DOHH2 (cell line): ENCODE measurements around the gene RGS7BP.

Source experiments
- H3F3A ChIP-seq: fragments of 200-600 bp; sonication (generic), shearing (Covaris generic); 2 replicates; pipeline ENCODE4 v1.6.0; 2016; ENCODE audit warnings: antibody characterized with exemption, mild to moderate bottlenecking; ENCODE audit not compliant: control insufficient read depth, insufficient read depth
- H3K27ac ChIP-seq: fragments of 200-600 bp; sonication (generic); 2 replicates; pipeline ENCODE4 v1.5.1; 2014; ENCODE audit warnings: low read depth, mild to moderate bottlenecking, low read length, moderate library complexity
- H3K27me3 ChIP-seq: fragments of 200-600 bp; sonication (generic); 2 replicates; pipeline ENCODE4 v1.6.1; 2014; ENCODE audit warnings: mild to moderate bottlenecking, low read length, mixed read lengths; ENCODE audit not compliant: control insufficient read depth
- H3K36me3 ChIP-seq: fragments of 200-600 bp; sonication (generic); 2 replicates; pipeline ENCODE4 v1.6.1; 2014; ENCODE audit warnings: mild to moderate bottlenecking, low read length, moderate library complexity, mixed read lengths; ENCODE audit not compliant: control insufficient read depth
- H3K4me1 ChIP-seq: fragments of 200-600 bp; sonication (generic); 2 replicates; pipeline ENCODE4 v1.6.1; 2014; ENCODE audit warnings: mild to moderate bottlenecking, low read length, mixed read lengths; ENCODE audit not compliant: control insufficient read depth
- H3K4me2 ChIP-seq: fragments of 200-600 bp; sonication (generic); 2 replicates; pipeline ENCODE4 v1.6.0; 2014; ENCODE audit warnings: mild to moderate bottlenecking, low read length, moderate library complexity
- H3K4me3 ChIP-seq: fragments of 200-600 bp; sonication (generic); 2 replicates; pipeline ENCODE4 v1.5.1; 2014; ENCODE audit warnings: mild to moderate bottlenecking, low read length, mixed read lengths
- H3K79me2 ChIP-seq: fragments of 200-600 bp; sonication (generic); 2 replicates; pipeline ENCODE4 v1.6.1; 2014; ENCODE audit warnings: mild to moderate bottlenecking, low read length, mixed read lengths; ENCODE audit not compliant: control insufficient read depth
- H3K9me2 ChIP-seq: fragments of 200-600 bp; sonication (generic); replicated peaks from 2 replicates; pipeline ENCODE4 v1.6.1; 2014; ENCODE audit warnings: mild to moderate bottlenecking, low read length, mixed read lengths; ENCODE audit not compliant: control insufficient read depth
- H3K9me3 ChIP-seq: fragments of 200-600 bp; sonication (generic); 2 replicates; pipeline ENCODE4 v1.6.1; 2014; ENCODE audit warnings: antibody characterized with exemption, low read length, mixed read lengths; ENCODE audit not compliant: control insufficient read depth, insufficient read depth
- H4K20me1 ChIP-seq: fragments of 200-600 bp; sonication (generic); 2 replicates; pipeline ENCODE4 v1.6.0; 2014; ENCODE audit warnings: low read depth, mild to moderate bottlenecking, antibody characterized with exemption, low read length, moderate library complexity; ENCODE audit not compliant: control insufficient read depth, insufficient read depth
- CTCF ChIP-seq: fragments of 200-600 bp; sonication (generic); IDR thresholded peaks from one replicate; pipeline ENCODE4 v1.5.1; 2014; ENCODE audit warnings: antibody characterized with exemption, mild to moderate bottlenecking, low read depth, low read length; ENCODE audit not compliant: poor library complexity, severe bottlenecking
- EZH2phosphoT487 ChIP-seq: fragments of 200-600 bp; sonication (generic); IDR thresholded peaks from 2 replicates; pipeline ENCODE4 v1.6.1; 2017; ENCODE audit warnings: borderline replicate concordance, mild to moderate bottlenecking, antibody characterized with exemption, low read length, moderate library complexity, mixed read lengths

Gene RGS7BP

GRCh38 chr5:64497386-64497785 is 8.4 kb upstream of the RGS7BP start:
- no peaks in the 10 kb centered on the region for H3F3A ChIP-seq
- no peak overlapping the region for H3K4me2 ChIP-seq
- H4K20me1 ChIP-seq, result no peaks in the 10 kb centered on the region
- TF ChIP-seq EZH2phosphoT487 (no peak), CTCF (no peak)
- H3K27ac ChIP-seq, result no peak overlapping the region
- H3K27me3 ChIP-seq, result 0 out of 2 replicates have a peak, but pooled peaks cover 3% of the 10 kb centered on the region
- no peaks in the 10 kb centered on the region for H3K79me2 ChIP-seq
- no peak overlapping the region for H3K4me3 ChIP-seq
- H3K9me3 ChIP-seq, result no peaks in the 10 kb centered on the region; the same call in 1 of the 2 replicates
- no peaks in the 10 kb centered on the region for H3K4me1 ChIP-seq
- no peaks in the 10 kb centered on the region for H3K9me2 ChIP-seq
- H3K36me3 ChIP-seq, result no peaks in the 10 kb centered on the region

GRCh38 chr5:64502196-64502595 is 3.6 kb upstream of the RGS7BP start:
- TF ChIP-seq CTCF (no peak), EZH2phosphoT487 (no peak)
- Histone ChIP-seq H4K20me1 (no peaks in the 10 kb centered on the region), H3F3A (no peaks in the 10 kb centered on the region), H3K4me1 (no peaks in the 10 kb centered on the region), H3K4me3 (no peak overlapping the region), H3K9me3 (no peaks in the 10 kb centered on the region; the same call in 1 of the 2 replicates), H3K79me2 (no peaks in the 10 kb centered on the region), H3K4me2 (no peak overlapping the region), H3K27ac (no peak overlapping the region), H3K27me3 (0 out of 2 replicates have a peak, but pooled peaks cover 3% of the 10 kb centered on the region), H3K36me3 (no peaks in the 10 kb centered on the region), H3K9me2 (no peaks in the 10 kb centered on the region)

- Histone ChIP-seq H3F3A (no peaks in the 10 kb centered on the region), H3K9me2 (no peaks in the 10 kb centered on the region), H4K20me1 (no peaks in the 10 kb centered on the region), H3K4me2 (no peak overlapping the region), H3K27ac (no peak overlapping the region), H3K9me3 (no peaks in the 10 kb centered on the region), H3K27me3 (0 out of 2 replicates have a peak, but pooled peaks cover 3% of the 10 kb centered on the region), H3K4me1 (no peaks in the 10 kb centered on the region), H3K4me3 (no peak overlapping the region), H3K36me3 (no peaks in the 10 kb centered on the region), H3K79me2 (no peaks in the 10 kb centered on the region)
- TF ChIP-seq EZH2phosphoT487 (no peak), CTCF (no peak)
Measured at GRCh38 chr5:64506567-64507263, 900 bp downstream of the RGS7BP start.
